Neural cell (in vitro differentiated cells): ENCODE data around the gene TXNRD1.

Experiments
- EP300 ChIP-seq: fragments of 450-650 bp; conservative IDR thresholded peaks from 2 replicates; pipeline ENCODE4 v1.6.1; 2014; ENCODE audit warnings: antibody characterized with exemption, mild to moderate bottlenecking, moderate library complexity; ENCODE audit not compliant: poor library complexity, severe bottlenecking
- EZH2 ChIP-seq: fragments of 200-600, 300-800 bp; shearing (Covaris generic), sonication (generic); IDR thresholded peaks from 2 replicates; pipeline ENCODE4 v1.6.1; 2014; ENCODE audit warnings: antibody characterized with exemption, low read length, borderline replicate concordance, mild to moderate bottlenecking; ENCODE audit not compliant: insufficient read depth, poor library complexity, severe bottlenecking
- MXI1 ChIP-seq: fragments of 450-650 bp; conservative IDR thresholded peaks from 2 replicates; pipeline ENCODE4 v1.6.1; 2014; ENCODE audit warnings: antibody characterized with exemption, mild to moderate bottlenecking; ENCODE audit not compliant: poor library complexity, severe bottlenecking
- POLR2AphosphoS5 ChIP-seq: IDR thresholded peaks from 2 replicates; pipeline ENCODE4 v1.6.1; 2012
- RAD21 ChIP-seq: fragments of 450-650 bp; conservative IDR thresholded peaks from 2 replicates; pipeline ENCODE4 v1.6.1; 2014; ENCODE audit warnings: antibody characterized with exemption, mild to moderate bottlenecking, moderate library complexity
- SMC3 ChIP-seq: fragments of 450-650 bp; conservative IDR thresholded peaks from 2 replicates; pipeline ENCODE4 v1.6.1; 2014; ENCODE audit warnings: antibody characterized with exemption, mild to moderate bottlenecking, moderate library complexity; ENCODE audit not compliant: poor library complexity
- TAF1 ChIP-seq: IDR thresholded peaks from 2 replicates; pipeline ENCODE4 v1.6.1; 2012; ENCODE audit warnings: low read depth
- TF ChIP-seq, protein P1 (sequence below): fragments of 450-650 bp; IDR thresholded peaks from 2 replicates; pipeline ENCODE4 v1.5.1; 2014; ENCODE audit warnings: antibody characterized with exemption, mild to moderate bottlenecking, moderate library complexity; ENCODE audit not compliant: poor library complexity, severe bottlenecking
- TF ChIP-seq, protein P2 (sequence below): IDR thresholded peaks from 2 replicates; pipeline ENCODE4 v1.6.1; 2012; ENCODE audit warnings: borderline replicate concordance

GRCh38 chr12:104358353-104359003 lies 142.9 kb downstream of the TXNRD1 start:
- TF ChIP-seq, protein P1, sequence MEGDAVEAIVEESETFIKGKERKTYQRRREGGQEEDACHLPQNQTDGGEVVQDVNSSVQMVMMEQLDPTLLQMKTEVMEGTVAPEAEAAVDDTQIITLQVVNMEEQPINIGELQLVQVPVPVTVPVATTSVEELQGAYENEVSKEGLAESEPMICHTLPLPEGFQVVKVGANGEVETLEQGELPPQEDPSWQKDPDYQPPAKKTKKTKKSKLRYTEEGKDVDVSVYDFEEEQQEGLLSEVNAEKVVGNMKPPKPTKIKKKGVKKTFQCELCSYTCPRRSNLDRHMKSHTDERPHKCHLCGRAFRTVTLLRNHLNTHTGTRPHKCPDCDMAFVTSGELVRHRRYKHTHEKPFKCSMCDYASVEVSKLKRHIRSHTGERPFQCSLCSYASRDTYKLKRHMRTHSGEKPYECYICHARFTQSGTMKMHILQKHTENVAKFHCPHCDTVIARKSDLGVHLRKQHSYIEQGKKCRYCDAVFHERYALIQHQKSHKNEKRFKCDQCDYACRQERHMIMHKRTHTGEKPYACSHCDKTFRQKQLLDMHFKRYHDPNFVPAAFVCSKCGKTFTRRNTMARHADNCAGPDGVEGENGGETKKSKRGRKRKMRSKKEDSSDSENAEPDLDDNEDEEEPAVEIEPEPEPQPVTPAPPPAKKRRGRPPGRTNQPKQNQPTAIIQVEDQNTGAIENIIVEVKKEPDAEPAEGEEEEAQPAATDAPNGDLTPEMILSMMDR = peak; percentile 33
- TF ChIP-seq POLR2AphosphoS5 (no peak), MXI1 (no peak), EZH2 (no peak), RAD21 (no peak), TAF1 (no peak), EP300 (no peak), SMC3 (no peak)
- TF ChIP-seq, protein P2, sequence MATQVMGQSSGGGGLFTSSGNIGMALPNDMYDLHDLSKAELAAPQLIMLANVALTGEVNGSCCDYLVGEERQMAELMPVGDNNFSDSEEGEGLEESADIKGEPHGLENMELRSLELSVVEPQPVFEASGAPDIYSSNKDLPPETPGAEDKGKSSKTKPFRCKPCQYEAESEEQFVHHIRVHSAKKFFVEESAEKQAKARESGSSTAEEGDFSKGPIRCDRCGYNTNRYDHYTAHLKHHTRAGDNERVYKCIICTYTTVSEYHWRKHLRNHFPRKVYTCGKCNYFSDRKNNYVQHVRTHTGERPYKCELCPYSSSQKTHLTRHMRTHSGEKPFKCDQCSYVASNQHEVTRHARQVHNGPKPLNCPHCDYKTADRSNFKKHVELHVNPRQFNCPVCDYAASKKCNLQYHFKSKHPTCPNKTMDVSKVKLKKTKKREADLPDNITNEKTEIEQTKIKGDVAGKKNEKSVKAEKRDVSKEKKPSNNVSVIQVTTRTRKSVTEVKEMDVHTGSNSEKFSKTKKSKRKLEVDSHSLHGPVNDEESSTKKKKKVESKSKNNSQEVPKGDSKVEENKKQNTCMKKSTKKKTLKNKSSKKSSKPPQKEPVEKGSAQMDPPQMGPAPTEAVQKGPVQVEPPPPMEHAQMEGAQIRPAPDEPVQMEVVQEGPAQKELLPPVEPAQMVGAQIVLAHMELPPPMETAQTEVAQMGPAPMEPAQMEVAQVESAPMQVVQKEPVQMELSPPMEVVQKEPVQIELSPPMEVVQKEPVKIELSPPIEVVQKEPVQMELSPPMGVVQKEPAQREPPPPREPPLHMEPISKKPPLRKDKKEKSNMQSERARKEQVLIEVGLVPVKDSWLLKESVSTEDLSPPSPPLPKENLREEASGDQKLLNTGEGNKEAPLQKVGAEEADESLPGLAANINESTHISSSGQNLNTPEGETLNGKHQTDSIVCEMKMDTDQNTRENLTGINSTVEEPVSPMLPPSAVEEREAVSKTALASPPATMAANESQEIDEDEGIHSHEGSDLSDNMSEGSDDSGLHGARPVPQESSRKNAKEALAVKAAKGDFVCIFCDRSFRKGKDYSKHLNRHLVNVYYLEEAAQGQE = no peak
